OCI-LY7 (cell line): ENCODE results near the gene RACGAP1.

Source experiments
- CTCF ChIP-seq: fragments of 200-600 bp; sonication (generic); conservative IDR thresholded peaks from 2 replicates; pipeline ENCODE4 v1.5.1; 2014; ENCODE audit warnings: mild to moderate bottlenecking, antibody characterized with exemption, low read length, moderate library complexity, mixed read lengths
- EZH2phosphoT487 ChIP-seq: fragments of 200-600 bp; sonication (generic); IDR thresholded peaks from 2 replicates; pipeline ENCODE4 v1.6.1; 2018; ENCODE audit warnings: low read depth, borderline replicate concordance, mild to moderate bottlenecking, mixed run types, antibody characterized with exemption, low read length, moderate library complexity, mixed read lengths

GRCh38 chr12:49990273-49990672 lies 35.0 kb downstream of the RACGAP1 start:
- TF ChIP-seq CTCF (no peak), EZH2phosphoT487 (no peak)
